HEK293 (cell line): Measurements from ENCODE around the gene EEF1A2.

ENCODE experiments used
- ATF2 ChIP-seq: fragments of 450-650 bp; formaldehyde crosslinking; IDR thresholded peaks from 2 replicates; pipeline ENCODE4 v1.5.1; 2016; ENCODE audit warnings: missing biosample characterization, missing genetic modification characterization, low read depth
- GLIS2 ChIP-seq: fragments of 450-650 bp; formaldehyde crosslinking; IDR thresholded peaks from 2 replicates; pipeline ENCODE4 v1.5.1; 2016; ENCODE audit warnings: missing biosample characterization, missing genetic modification characterization
- HOXD13 ChIP-seq: sonication (generic); formaldehyde crosslinking; IDR thresholded peaks from 2 replicates; pipeline ENCODE4 v1.8.0; 2022; ENCODE audit warnings: missing genetic modification reagents, borderline replicate concordance
- KLF10 ChIP-seq: fragments of 450-650 bp; IDR thresholded peaks from 2 replicates; pipeline ENCODE4 v1.5.1; 2018; ENCODE audit warnings: missing biosample characterization, mild to moderate bottlenecking, missing genetic modification characterization
- PRDM2 ChIP-seq: fragments of 450-650 bp; formaldehyde crosslinking; IDR thresholded peaks from 2 replicates; pipeline ENCODE4 v1.5.1; 2016; ENCODE audit warnings: missing biosample characterization, missing genetic modification characterization, borderline replicate concordance
- YY1 ChIP-seq: fragments of 450-650 bp; formaldehyde crosslinking; IDR thresholded peaks from 2 replicates; pipeline ENCODE4 v1.5.1; 2018; ENCODE audit warnings: missing biosample characterization, missing genetic modification characterization
- ZBTB8A ChIP-seq: fragments of 450-650 bp; formaldehyde crosslinking; IDR thresholded peaks from 2 replicates; pipeline ENCODE4 v1.5.1; 2016; ENCODE audit warnings: missing biosample characterization, missing genetic modification characterization
- ZNF157 ChIP-seq: fragments of 450-650 bp; formaldehyde crosslinking; IDR thresholded peaks from 2 replicates; pipeline ENCODE4 v1.5.1; 2016; ENCODE audit warnings: missing biosample characterization, missing genetic modification characterization
- ZNF16 ChIP-seq: fragments of 450-650 bp; formaldehyde crosslinking; IDR thresholded peaks from 2 replicates; pipeline ENCODE4 v1.5.1; 2016; ENCODE audit warnings: low read depth, missing biosample characterization, missing genetic modification characterization
- ZNF248 ChIP-seq: fragments of 450-650 bp; formaldehyde crosslinking; IDR thresholded peaks from 2 replicates; pipeline ENCODE4 v1.5.1; 2017; ENCODE audit warnings: missing biosample characterization, missing genetic modification characterization
- ZNF274 ChIP-seq, 2 experiments: fragments of 200-500 bp in 1 of 2; fragments of 450-650 bp in 1 of 2; sonication (Bioruptor generic) in 1 of 2; formaldehyde crosslinking in 1 of 2; IDR thresholded peaks; 2 replicates each; pipeline versions ENCODE4 v1.5.1 to v1.6.1; 2014 to 2016; ENCODE audit warnings: borderline replicate concordance in 1 of 2, inconsistent platforms in 1 of 2, low read length in 1 of 2, missing biosample characterization in 1 of 2, missing genetic modification characterization in 1 of 2
- ZNF280D ChIP-seq: fragments of 450-650 bp; formaldehyde crosslinking; IDR thresholded peaks from 2 replicates; pipeline ENCODE4 v1.5.1; 2016; ENCODE audit warnings: missing biosample characterization, missing genetic modification characterization
- ZNF302 ChIP-seq: fragments of 450-650 bp; formaldehyde crosslinking; IDR thresholded peaks from 2 replicates; pipeline ENCODE4 v1.5.1; 2016; ENCODE audit warnings: missing biosample characterization, missing genetic modification characterization, low read depth
- ZNF341 ChIP-seq: fragments of 450-650 bp; formaldehyde crosslinking; IDR thresholded peaks from 2 replicates; pipeline ENCODE4; 2016; ENCODE audit warnings: low read depth, missing biosample characterization, missing genetic modification characterization
- ZNF398 ChIP-seq: fragments of 450-650 bp; formaldehyde crosslinking; IDR thresholded peaks from 2 replicates; pipeline ENCODE4 v1.5.1; 2017; ENCODE audit warnings: missing biosample characterization, missing genetic modification characterization
- ZNF404 ChIP-seq: fragments of 450-650 bp; formaldehyde crosslinking; IDR thresholded peaks from 2 replicates; pipeline ENCODE4 v1.5.1; 2017; ENCODE audit warnings: missing biosample characterization, missing genetic modification characterization
- ZNF473 ChIP-seq: fragments of 450-650 bp; formaldehyde crosslinking; IDR thresholded peaks from 2 replicates; pipeline ENCODE4 v1.5.1; 2017; ENCODE audit warnings: missing biosample characterization, missing genetic modification characterization
- ZNF529 ChIP-seq: fragments of 450-650 bp; formaldehyde crosslinking; IDR thresholded peaks from 2 replicates; pipeline ENCODE4 v1.5.1; 2017; ENCODE audit warnings: missing genetic modification characterization, missing biosample characterization; ENCODE audit not compliant: insufficient replicate concordance
- ZNF530 ChIP-seq: fragments of 450-650 bp; formaldehyde crosslinking; IDR thresholded peaks from 2 replicates; pipeline ENCODE4 v1.5.1; 2016; ENCODE audit warnings: low read depth, missing biosample characterization, missing genetic modification characterization
- ZNF561 ChIP-seq: fragments of 450-650 bp; IDR thresholded peaks from 2 replicates; pipeline ENCODE4 v1.5.1; 2018; ENCODE audit warnings: missing biosample characterization, missing genetic modification characterization, borderline replicate concordance
- ZNF621 ChIP-seq: fragments of 450-650 bp; formaldehyde crosslinking; IDR thresholded peaks from 2 replicates; pipeline ENCODE4 v1.5.1; 2017; ENCODE audit warnings: missing biosample characterization, missing genetic modification characterization
- ZNF629 ChIP-seq: fragments of 450-650 bp; formaldehyde crosslinking; IDR thresholded peaks from 2 replicates; pipeline ENCODE4 v1.5.1; 2017; ENCODE audit warnings: missing biosample characterization, missing genetic modification characterization
- ZNF658 ChIP-seq: fragments of 450-650 bp; formaldehyde crosslinking; IDR thresholded peaks from 2 replicates; pipeline ENCODE4; 2016; ENCODE audit warnings: missing biosample characterization, missing genetic modification characterization
- ZNF837 ChIP-seq: fragments of 450-650 bp; formaldehyde crosslinking; IDR thresholded peaks from 2 replicates; pipeline ENCODE4 v1.5.1; 2016; ENCODE audit warnings: missing biosample characterization, missing genetic modification characterization
- ZNF843 ChIP-seq: fragments of 450-650 bp; formaldehyde crosslinking; IDR thresholded peaks from 2 replicates; pipeline ENCODE4 v1.5.1; 2016; ENCODE audit warnings: missing biosample characterization, missing genetic modification characterization

Gene EEF1A2

GRCh38 chr20:63482021-63482587 is 16.8 kb downstream of the EEF1A2 start (continued):
- TF ChIP-seq ZNF621 (tag by site-specific recombination) = no peak
- no peak for TF ChIP-seq ZNF274 (IDR thresholded peaks at IDR 0.05; ENCODE audit: low read length)
- no peak for TF ChIP-seq ZNF274 (tag by site-specific recombination; IDR thresholded peaks at IDR 0.05; ENCODE audit: borderline replicate concordance)
- no peak for TF ChIP-seq ZNF302 (tag by site-specific recombination)
- TF ChIP-seq ZNF404 (tag by site-specific recombination) = no peak
- TF ChIP-seq ZNF837 (tag by site-specific recombination) = no peak
- TF ChIP-seq ZNF561 (tag by site-specific recombination) = no peak
- TF ChIP-seq ZBTB8A (tag by site-specific recombination) = no peak
- TF ChIP-seq ZNF16 (tag by site-specific recombination) = no peak
- TF ChIP-seq PRDM2 (tag by site-specific recombination) = no peak
- no peak for TF ChIP-seq ZNF248 (tag by site-specific recombination)
- TF ChIP-seq ZNF398 (tag by site-specific recombination) = no peak
- TF ChIP-seq ZNF341 (tag by site-specific recombination) = peak; percentile 40; the same call in 1 of the 2 replicates
- TF ChIP-seq ATF2 (tag by site-specific recombination) = no peak
- TF ChIP-seq ZNF629 (tag by site-specific recombination) = no peak
- TF ChIP-seq ZNF473 = no peak
- TF ChIP-seq GLIS2 (tag by site-specific recombination) = peak; percentile 71
- no peak for TF ChIP-seq ZNF658 (tag by site-specific recombination)
- TF ChIP-seq HOXD13 (CRISPR knock-in tag) = no peak
- TF ChIP-seq ZNF530 = no peak
- TF ChIP-seq ZNF280D (tag by site-specific recombination) = no peak
- no peak for TF ChIP-seq ZNF529
- TF ChIP-seq ZNF843 (tag by site-specific recombination) = no peak
- 0 out of 2 replicates have a peak, but pooled peaks have one; percentile 56 for TF ChIP-seq KLF10 (tag by site-specific recombination)
- no peak for TF ChIP-seq YY1 (tag by site-specific recombination)
- no peak for TF ChIP-seq ZNF157 (tag by site-specific recombination)
